H1 (cell line): ENCODE data around the gene SLC26A1. TPM values are rescaled to one million over a fixed set of nuclear protein-coding genes. Genes with fewer than 3 reads are reported as not detected.

Experiments
- CTCF ChIA-PET: fragments of 300-600 bp; sonication (Branson Sonifier 250); formaldehyde crosslinking; loops from one replicate; lab custom pipeline; 2021; ENCODE audit not compliant: partially characterized antibody; lab: Charles Lee
- POLR2A ChIA-PET: fragments of 300-600 bp; sonication (Branson Sonifier 250); formaldehyde crosslinking; loops from one replicate; lab custom pipeline; 2021; ENCODE audit warnings: inconsistent platforms; ENCODE audit not compliant: partially characterized antibody; lab: Charles Lee
- DNase-seq, 2 experiments: peaks; one replicate each; pipeline versions ENCODE4 v3.0.0 to v3.0.0-alpha.2; 2010 to 2022; ENCODE audit warnings: low spot score in 2 of 2, low read depth in 1 of 2, mixed read lengths in 1 of 2
- FAIRE-seq: peaks from 2 replicates; lab custom pipeline; 2011; peaks lifted over from hg19 to GRCh38; lab: Jason Lieb, UNC
- H2AFZ ChIP-seq: 2 replicates; pipeline ENCODE4 v1.8.1; 2012; ENCODE audit warnings: low read length, inconsistent platforms
- H2AK5ac ChIP-seq: 2 replicates; pipeline ENCODE4 v1.6.1; 2013; ENCODE audit warnings: low read depth, low read length
- H2BK120ac ChIP-seq: replicated peaks from 2 replicates; pipeline ENCODE3; 2013; ENCODE audit warnings: low read depth, low read length, inconsistent platforms
- H2BK12ac ChIP-seq: 2 replicates; pipeline ENCODE4 v1.6.1; 2013; ENCODE audit warnings: low read depth, low read length
- H2BK15ac ChIP-seq: 2 replicates; pipeline ENCODE4 v1.6.1; 2013; ENCODE audit warnings: low read length
- H2BK20ac ChIP-seq: 2 replicates; pipeline ENCODE4 v1.6.1; 2013; ENCODE audit warnings: low read length
- H2BK5ac ChIP-seq: 2 replicates; pipeline ENCODE4 v1.6.1; 2013; ENCODE audit warnings: low read depth, low read length
- H3K14ac ChIP-seq: 2 replicates; pipeline ENCODE4 v1.6.1; 2013; ENCODE audit warnings: inconsistent platforms; ENCODE audit not compliant: insufficient read length
- H3K18ac ChIP-seq: 2 replicates; pipeline ENCODE4 v1.6.1; 2013; ENCODE audit warnings: low read length; ENCODE audit errors: extremely low read depth
- H3K23ac ChIP-seq: 2 replicates; pipeline ENCODE4 v1.6.1; 2013; ENCODE audit warnings: inconsistent platforms; ENCODE audit not compliant: insufficient read length
- H3K23me2 ChIP-seq: 2 replicates; pipeline ENCODE4 v1.6.1; 2013; ENCODE audit warnings: low read depth, low read length
- H3K27ac ChIP-seq: 2 replicates; pipeline ENCODE4 v1.6.1; 2011; ENCODE audit warnings: low read depth, low read length, inconsistent platforms
- H3K27me3 ChIP-seq, 4 experiments: replicated peaks in 1 of 4; 1 replicate in 1 of 4; 2 replicates in 3 of 4; pipeline versions ENCODE4 v1.6.1 to v1.8.1; 2011 to 2013; ENCODE audit warnings: low read length in 3 of 4, mild to moderate bottlenecking in 3 of 4, inconsistent platforms in 2 of 4, mixed read lengths in 2 of 4, moderate library complexity in 1 of 4; ENCODE audit not compliant: control insufficient read depth in 3 of 4, insufficient read depth in 3 of 4; ENCODE audit errors: extremely low read depth in 1 of 4
- H3K36me3 ChIP-seq, 4 experiments: 2 replicates each; pipeline versions ENCODE4 v1.6.1 to v1.8.1; 2011 to 2013; ENCODE audit warnings: mild to moderate bottlenecking in 4 of 4, low read length in 3 of 4, moderate library complexity in 2 of 4, control low read depth in 1 of 4, inconsistent platforms in 1 of 4; ENCODE audit not compliant: insufficient read depth in 4 of 4, control insufficient read depth in 2 of 4
- H3K4ac ChIP-seq: replicated peaks from 2 replicates; pipeline ENCODE3; 2013; ENCODE audit warnings: low read length, low read depth, mixed read lengths, inconsistent platforms; ENCODE audit not compliant: insufficient read length
- H3K4me1 ChIP-seq, 4 experiments: replicated peaks in 1 of 4; 1 replicate in 1 of 4; 2 replicates in 3 of 4; pipeline versions ENCODE4 v1.6.1 to v1.8.1; 2011 to 2013; ENCODE audit warnings: low read length in 3 of 4, inconsistent platforms in 2 of 4, mixed read lengths in 1 of 4; ENCODE audit not compliant: insufficient read depth in 4 of 4, control insufficient read depth in 3 of 4
- H3K4me2 ChIP-seq, 2 experiments: 2 replicates each; pipeline versions ENCODE4 v1.6.1 to v1.8.1; 2011 to 2013; ENCODE audit warnings: low read depth in 2 of 2, low read length in 2 of 2, control low read depth in 1 of 2, inconsistent platforms in 1 of 2, mild to moderate bottlenecking in 1 of 2; ENCODE audit not compliant: insufficient read depth in 1 of 2
- H3K4me3 ChIP-seq, 4 experiments: fragments of 200-600, 300-600 bp in 1 of 4; sonication (generic), shearing (Covaris generic), sonication (Bioruptor Twin) in 1 of 4; 2 replicates each; pipeline versions ENCODE4 v1.5.1 to v1.8.1; 2011 to 2016; ENCODE audit warnings: low read length in 4 of 4, low read depth in 3 of 4, control low read depth in 2 of 4, inconsistent platforms in 2 of 4, mild to moderate bottlenecking in 2 of 4, mixed read lengths in 1 of 4, moderate library complexity in 1 of 4; ENCODE audit not compliant: insufficient read depth in 2 of 4; ENCODE audit errors: extremely low read depth in 1 of 4
- H3K56ac ChIP-seq: replicated peaks from 2 replicates; pipeline ENCODE3; 2013; ENCODE audit warnings: low read depth, mild to moderate bottlenecking, mixed read lengths, low read length, inconsistent platforms; ENCODE audit not compliant: insufficient read length
- H3K79me1 ChIP-seq: 2 replicates; pipeline ENCODE4 v1.6.1; 2013; ENCODE audit warnings: low read depth, low read length, control low read depth
- H3K79me2 ChIP-seq, 2 experiments: 2 replicates each; pipeline versions ENCODE4 v1.6.1 to v1.8.1; 2012 to 2013; ENCODE audit warnings: low read length in 2 of 2, mild to moderate bottlenecking in 2 of 2, inconsistent platforms in 1 of 2; ENCODE audit not compliant: insufficient read depth in 2 of 2, control insufficient read depth in 1 of 2
- H3K9ac ChIP-seq, 4 experiments: replicated peaks in 1 of 4; 1 replicate in 1 of 4; 2 replicates in 3 of 4; pipeline versions ENCODE4 v1.6.1 to v1.8.1; 2011 to 2013; ENCODE audit warnings: low read depth in 3 of 4, low read length in 3 of 4, control low read depth in 2 of 4, mild to moderate bottlenecking in 2 of 4, moderate library complexity in 2 of 4, inconsistent platforms in 1 of 4; ENCODE audit errors: extremely low read depth in 1 of 4
- H3K9me3 ChIP-seq, 2 experiments: 2 replicates each; pipeline versions ENCODE4 v1.6.1 to v1.8.1; 2012 to 2013; ENCODE audit warnings: mild to moderate bottlenecking in 2 of 2, moderate library complexity in 2 of 2, control low read depth in 1 of 2, inconsistent platforms in 1 of 2, low read depth in 1 of 2, low read length in 1 of 2, mixed read lengths in 1 of 2; ENCODE audit not compliant: insufficient read depth in 2 of 2
- H4K20me1 ChIP-seq, 2 experiments: replicated peaks in 1 of 2; 2 replicates each; pipeline versions ENCODE3 to v1.8.1; 2011 to 2013; ENCODE audit warnings: inconsistent platforms in 2 of 2, low read length in 2 of 2, mild to moderate bottlenecking in 1 of 2; ENCODE audit not compliant: insufficient read depth in 2 of 2, control insufficient read depth in 1 of 2
- H4K5ac ChIP-seq: 2 replicates; pipeline ENCODE4 v1.6.1; 2013; ENCODE audit warnings: low read length, low read depth, mixed read lengths, inconsistent platforms; ENCODE audit not compliant: insufficient read length
- H4K8ac ChIP-seq: 2 replicates; pipeline ENCODE4 v1.8.0; 2013; ENCODE audit warnings: mild to moderate bottlenecking, moderate library complexity, low read length, inconsistent platforms; ENCODE audit not compliant: insufficient read depth; ENCODE audit errors: extremely low read depth
- H4K91ac ChIP-seq: replicated peaks from 2 replicates; pipeline ENCODE3; 2013; ENCODE audit warnings: low read length, mixed read lengths, inconsistent platforms; ENCODE audit not compliant: insufficient read length
- BACH1 ChIP-seq: IDR thresholded peaks from 2 replicates; pipeline ENCODE4 v1.6.1; 2012; ENCODE audit warnings: low read length, improper control_type of control experiment
- BRCA1 ChIP-seq: IDR thresholded peaks from 2 replicates; pipeline ENCODE4 v1.6.1; 2012; ENCODE audit warnings: low read depth, low read length, improper control_type of control experiment
- CBX5 ChIP-seq: fragments of 300-800, 300-1000 bp; sonication (generic); IDR thresholded peaks from 2 replicates; pipeline ENCODE4 v1.7.1; 2016; ENCODE audit warnings: antibody characterized with exemption, low read length, low read depth
- CTBP2 ChIP-seq: IDR thresholded peaks from 2 replicates; pipeline ENCODE4 v1.7.0; 2011; ENCODE audit warnings: borderline replicate concordance, mild to moderate bottlenecking, moderate library complexity, mixed read lengths, low read length; ENCODE audit not compliant: insufficient read depth, insufficient read length
- EP300 ChIP-seq, 2 experiments: IDR thresholded peaks; 1 replicate in 1 of 2; 2 replicates in 1 of 2; pipeline ENCODE4 v1.6.1; 2011 to 2012; ENCODE audit warnings: low read depth in 2 of 2, low read length in 2 of 2, mild to moderate bottlenecking in 2 of 2, borderline replicate concordance in 1 of 2, inconsistent platforms in 1 of 2, moderate library complexity in 1 of 2
- KDM4A ChIP-seq: IDR thresholded peaks from one replicate; pipeline ENCODE4 v1.7.1; 2012; ENCODE audit warnings: low read depth, mild to moderate bottlenecking, moderate library complexity, low read length, inconsistent platforms; ENCODE audit not compliant: severe bottlenecking
- KDM5A ChIP-seq: fragments of 200-600 bp; IDR thresholded peaks from 2 replicates; pipeline ENCODE4 v1.7.1; 2012; ENCODE audit warnings: mild to moderate bottlenecking, low read length, inconsistent platforms, mixed read lengths
- SAP30 ChIP-seq: fragments of 300-600 bp; sonication (generic); IDR thresholded peaks from 2 replicates; pipeline ENCODE4 v1.7.1; 2012; ENCODE audit warnings: low read length, moderate library complexity, mild to moderate bottlenecking, inconsistent platforms; ENCODE audit not compliant: insufficient read depth, insufficient replicate concordance
- SIN3A ChIP-seq, 2 experiments: IDR thresholded peaks in 1 of 2; conservative IDR thresholded peaks in 1 of 2; 2 replicates each; pipeline ENCODE4 v1.6.1; 2011 to 2012; ENCODE audit warnings: low read length in 2 of 2, improper control_type of control experiment in 1 of 2, low read depth in 1 of 2, mild to moderate bottlenecking in 1 of 2
- SP4 ChIP-seq: IDR thresholded peaks from 2 replicates; pipeline ENCODE4 v1.6.1; 2012; ENCODE audit warnings: low read length, inconsistent platforms
- TCF12 ChIP-seq: IDR thresholded peaks from 2 replicates; pipeline ENCODE4 v1.6.1; 2011; ENCODE audit warnings: low read depth, mild to moderate bottlenecking, low read length
- TEAD4 ChIP-seq: IDR thresholded peaks from 2 replicates; pipeline ENCODE4 v1.6.1; 2012; ENCODE audit warnings: low read depth, low read length, inconsistent platforms, mixed read lengths
- YY1 ChIP-seq: IDR thresholded peaks from 2 replicates; pipeline ENCODE4 v1.6.1; 2011; ENCODE audit warnings: low read depth, mild to moderate bottlenecking, low read length
- WGBS, 2 experiments: shearing (Covaris generic) in 1 of 2; methylation state at CpG; one replicate each; pipeline versions ENCODE4 v1.1.6 to v1.1.7; 2013 to 2015; ENCODE audit warnings: low lambda C conversion rate in 2 of 2, mixed read lengths in 2 of 2, inconsistent platforms in 1 of 2, low coverage in 1 of 2, missing lambda C conversion rate in 1 of 2; ENCODE audit not compliant: insufficient replicate concordance in 2 of 2, insufficient coverage in 1 of 2, insufficient read length in 1 of 2; ENCODE audit errors: extremely low coverage in 1 of 2, missing lambda C conversion rate in 1 of 2; 5-methylcytosine and 5-hydroxymethylcytosine counted together
- polyA plus RNA-seq, 7 experiments: library from polyadenylated mRNA; depleted of rRNA in 3 of 7; stranded (reverse) in 5 of 7; unstranded in 2 of 7; fragments of >200 nt in 5 of 7; fragments of 200-250 nt in 2 of 7; gene quantifications; 1 replicate in 5 of 7; 2 replicates in 1 of 7; 4 replicates in 1 of 7; pipeline versions ENCODE4 v1.2.1 to v1.2.3, GENCODE V29; 2011 to 2013; ENCODE audit warnings: missing spikeins in 2 of 7, mixed read lengths in 2 of 7
- total RNA-seq: library from RNA; stranded (reverse); fragmentation: NEBNext Ultra II Directional; extraction: Animal tissue kit (Norgen Biotek cat#: 25700); gene quantifications from 2 replicates; pipeline ENCODE4 v1.2.1, GENCODE V29; 2021

The SLC26A1 gene
- total and polyA plus RNA-seq, 2 of the 8 experiments (the other 6 are each of a cell fraction or from before 2014, with no cell fraction given): 0.11 TPM; not detected in 1

DNA sequence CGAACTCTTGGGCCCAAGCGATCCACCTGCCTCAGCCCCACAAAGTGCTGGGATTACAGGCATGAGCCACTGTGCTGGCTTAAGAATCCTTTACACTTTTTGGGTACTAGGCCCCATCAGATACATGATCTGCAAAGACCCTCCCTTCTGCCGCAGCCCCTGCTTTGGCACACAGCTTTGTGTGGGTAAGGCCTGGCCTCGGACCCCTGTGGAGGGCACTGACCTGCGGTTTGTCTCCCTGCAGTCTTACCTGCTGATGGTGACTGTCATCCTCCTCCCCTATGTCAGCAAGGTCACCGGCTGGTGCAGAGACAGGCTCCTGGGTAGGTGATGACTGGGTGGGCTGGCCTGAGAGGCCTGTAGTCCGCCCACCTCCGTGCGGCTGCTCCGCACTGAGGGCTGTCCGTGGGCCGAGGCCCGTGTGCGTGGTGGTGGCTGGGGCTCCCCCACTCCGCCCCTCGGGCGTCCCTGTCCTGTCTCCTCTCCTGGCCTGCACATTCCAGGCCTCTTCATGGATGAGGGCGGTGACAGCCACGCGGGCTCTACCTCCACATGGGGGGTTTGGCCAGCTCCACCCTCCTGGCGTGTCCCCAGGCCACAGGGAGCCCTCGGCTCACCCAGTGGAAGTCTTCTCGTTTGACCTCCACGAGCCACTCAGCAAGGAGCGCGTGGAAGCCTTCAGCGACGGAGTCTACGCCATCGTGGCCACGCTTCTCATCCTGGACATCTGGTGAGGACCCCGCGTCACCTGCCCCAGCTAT lies 37.9 kb downstream of the SLC26A1 start:
- no peak overlapping the region for H2BK12ac ChIP-seq
- H2AK5ac ChIP-seq: no peak overlapping the region
- ChIA-PET CTCF (no interaction called here), POLR2A (interaction anchor here (0.9 kb wide), 1 partner anchor 79 kb away, joined by 3 read pairs; no protein-coding TSS in a partner anchor)
- H3K79me2 ChIP-seq: no peaks in the 10 kb centered on the region
- DNase-seq (no peak), FAIRE-seq (no peak)
- H2AFZ ChIP-seq: no peak overlapping the region
- no peak overlapping the region for H2BK15ac ChIP-seq
- no peak overlapping the region for H3K14ac ChIP-seq
- no peak overlapping the region for H3K4ac ChIP-seq
- H3K23ac ChIP-seq: no peak overlapping the region
- no peak overlapping the region for H3K27ac ChIP-seq
- no peak overlapping the region for H3K18ac ChIP-seq
- no peaks in the 10 kb centered on the region for H3K36me3 ChIP-seq
- H2BK5ac ChIP-seq: no peak overlapping the region
- H3K9ac ChIP-seq: no peak overlapping the region
- no peak overlapping the region; the same call in 1 of the 2 replicates for H4K8ac ChIP-seq
- H3K23me2 ChIP-seq: no peaks in the 10 kb centered on the region
- no peak overlapping the region for H3K56ac ChIP-seq
- H3K4me1 ChIP-seq: no peaks in the 10 kb centered on the region; a peak in 1 of 7 replicates
- no peak overlapping the region for H3K4me2 ChIP-seq
- H2BK120ac ChIP-seq: no peak overlapping the region
- 0 out of 7 replicates have a peak, but pooled peaks cover 0 to under 1% (median 0%) of the 10 kb centered on the region in 4 experiments for H3K27me3 ChIP-seq
- WGBS, 2 experiments: 92% methylated on average over 33 of the region's 33 CpGs; no CpG with 5 or more reads in 1 of the 2 experiments
- H4K20me1 ChIP-seq: peaks cover 0 to 3% of the 10 kb centered on the region in 2 experiments
- H3K9me3 ChIP-seq: no peaks in the 10 kb centered on the region
- H2BK20ac ChIP-seq: no peak overlapping the region
- H3K79me1 ChIP-seq: no peaks in the 10 kb centered on the region
- H4K5ac ChIP-seq: no peak overlapping the region
- H3K4me3 ChIP-seq: no peak overlapping the region
- no peak overlapping the region for H4K91ac ChIP-seq
- no peak for TF ChIP-seq CTBP2
- TF ChIP-seq TEAD4: no peak
- TF ChIP-seq YY1: no peak
- no peak for TF ChIP-seq CBX5
- TF ChIP-seq KDM5A: no peak
- TF ChIP-seq BRCA1: no peak
- TF ChIP-seq KDM4A: no peak
- no peak for TF ChIP-seq BACH1
- TF ChIP-seq SP4: no peak
- no peak for TF ChIP-seq SAP30
- TF ChIP-seq EP300 (IDR thresholded peaks at IDR 0.05; ENCODE audit: borderline replicate concordance in 1 of 2, low read depth in 2 of 2, low read length in 2 of 2): no peak
- TF ChIP-seq SIN3A (conservative IDR thresholded peaks at IDR 0.05 in 1 of 2, IDR thresholded peaks at IDR 0.05 in 1 of 2; ENCODE audit: low read depth in 1 of 2, low read length in 2 of 2): no peak
- no peak for TF ChIP-seq TCF12
